Upper lobe of right lung (tissue), 1 donor: Measurements from ENCODE around the gene PLA2G4D. TPM values are rescaled to one million over a fixed set of nuclear protein-coding genes. Genes with fewer than 3 reads are reported as not detected.

Source experiments
- ATAC-seq: fragments of 200-7000 bp; cut with Tn5 transposase; one replicate; pipeline ENCODE4 v1.9.1; 2020; ENCODE audit warnings: mild to moderate bottlenecking, moderate library complexity
- DNase-seq: peaks from one replicate; pipeline ENCODE4 v3.0.0-alpha.2; 2020
- H3K27ac ChIP-seq: fragments of 200-600 bp; one replicate; pipeline ENCODE4 v1.8.0; 2022
- H3K27me3 ChIP-seq: fragments of 200-600 bp; one replicate; pipeline ENCODE4 v1.8.0; 2022; ENCODE audit warnings: mild to moderate bottlenecking
- H3K36me3 ChIP-seq: fragments of 200-600 bp; one replicate; pipeline ENCODE4 v1.8.0; 2022
- H3K4me1 ChIP-seq: fragments of 200-600 bp; one replicate; pipeline ENCODE4 v1.8.0; 2022
- H3K4me3 ChIP-seq: fragments of 200-600 bp; one replicate; pipeline ENCODE4 v1.8.0; 2022; ENCODE audit warnings: mild to moderate bottlenecking
- H3K9me3 ChIP-seq: fragments of 200-600 bp; one replicate; pipeline ENCODE4 v1.8.0; 2022
- CTCF ChIP-seq: fragments of 200-600 bp; IDR thresholded peaks from one replicate; pipeline ENCODE4 v1.8.0; 2022; ENCODE audit warnings: antibody characterized with exemption
- intact Hi-C: fragments of 100-400 bp; cut with DNase I; formaldehyde crosslinking; loops from one replicate; pipeline ENCODE4 v1.11.0; 2022
- total RNA-seq: library from RNA; stranded (reverse); fragmentation: NEBNext Ultra II Directional; extraction: Animal tissue kit (Norgen Biotek cat#: 25700); gene quantifications from one replicate; pipeline ENCODE4 v1.2.1, GENCODE V29; 2021
- donor health status: DM: no; HTN: yes; CAD: no; lungs with severe emphysema.

PLA2G4D gene
- total RNA-seq, 1 donor from 2014 or later: not detected

- no peak for ATAC-seq
- Histone ChIP-seq H3K4me3 (no peak overlapping the region), H3K4me1 (peaks cover 26% of the 10 kb centered on the region), H3K27me3 (no peaks in the 10 kb centered on the region), H3K9me3 (no peaks in the 10 kb centered on the region), H3K36me3 (no peaks in the 10 kb centered on the region), H3K27ac (no peak overlapping the region)
- intact Hi-C loops: no loop called here
- TF ChIP-seq CTCF: no peak
- DNase-seq: peak; percentile 57
These were observed 9.9 kb upstream of the PLA2G4D start for GRCh38 chr15:42104095-42104891.

GRCh38 chr15:42102646-42103235, 8.4 kb upstream of the PLA2G4D start:
- H3K27me3 ChIP-seq: no peaks in the 10 kb centered on the region
- intact Hi-C loops: no loop called here
- no peaks in the 10 kb centered on the region for H3K9me3 ChIP-seq
- peaks cover 26% of the 10 kb centered on the region for H3K4me1 ChIP-seq
- no peak for TF ChIP-seq CTCF
- DNase-seq: peak; percentile 64
- H3K36me3 ChIP-seq: no peaks in the 10 kb centered on the region
- no peak overlapping the region for H3K4me3 ChIP-seq
- H3K27ac ChIP-seq: no peak overlapping the region
- no peak for ATAC-seq

GRCh38 chr15:42101861-42102260, 7.5 kb upstream of the PLA2G4D start:
- TF ChIP-seq CTCF: no peak
- intact Hi-C loops: no loop called here
- no peak overlapping the region for H3K4me3 ChIP-seq
- DNase-seq: no peak
- no peaks in the 10 kb centered on the region for H3K9me3 ChIP-seq
- no peaks in the 10 kb centered on the region for H3K27me3 ChIP-seq
- no peak overlapping the region for H3K27ac ChIP-seq
- no peaks in the 10 kb centered on the region for H3K36me3 ChIP-seq
- peaks cover 25% of the 10 kb centered on the region for H3K4me1 ChIP-seq
- no peak for ATAC-seq

GRCh38 chr15:42100021-42100800, 5.8 kb upstream of the PLA2G4D start:
- DNase-seq: no peak
- H3K36me3 ChIP-seq: no peaks in the 10 kb centered on the region
- no peaks in the 10 kb centered on the region for H3K9me3 ChIP-seq
- H3K4me1 ChIP-seq: peaks cover 12% of the 10 kb centered on the region
- H3K27me3 ChIP-seq: no peaks in the 10 kb centered on the region
- no peak for TF ChIP-seq CTCF
- no peak overlapping the region for H3K27ac ChIP-seq
- intact Hi-C loops: no loop called here
- H3K4me3 ChIP-seq: no peak overlapping the region
- peak; percentile 92 for ATAC-seq

- no peak for DNase-seq
- intact Hi-C loops: no loop called here
- ATAC-seq: no peak
- Histone ChIP-seq H3K4me1 (peaks cover 11% of the 10 kb centered on the region), H3K9me3 (no peaks in the 10 kb centered on the region), H3K27me3 (no peaks in the 10 kb centered on the region), H3K4me3 (no peak overlapping the region), H3K27ac (no peak overlapping the region), H3K36me3 (no peaks in the 10 kb centered on the region)
- TF ChIP-seq CTCF: no peak
These were observed 2.7 kb upstream of the PLA2G4D start for GRCh38 chr15:42097018-42097417.
